ENCODE results near the gene CDKN1A. TPM values are rescaled to one million over a fixed set of nuclear protein-coding genes. Genes with fewer than 3 reads are reported as not detected.
"Not testable (repeated sequence)": the region's sequence is repeated elsewhere in the genome, so short reads cannot be mapped to it uniquely, and the experiment has no call there.

CDKN1A gene
- total RNA-seq, 1 donor from 2014 or later: 82.8 TPM

DNA sequence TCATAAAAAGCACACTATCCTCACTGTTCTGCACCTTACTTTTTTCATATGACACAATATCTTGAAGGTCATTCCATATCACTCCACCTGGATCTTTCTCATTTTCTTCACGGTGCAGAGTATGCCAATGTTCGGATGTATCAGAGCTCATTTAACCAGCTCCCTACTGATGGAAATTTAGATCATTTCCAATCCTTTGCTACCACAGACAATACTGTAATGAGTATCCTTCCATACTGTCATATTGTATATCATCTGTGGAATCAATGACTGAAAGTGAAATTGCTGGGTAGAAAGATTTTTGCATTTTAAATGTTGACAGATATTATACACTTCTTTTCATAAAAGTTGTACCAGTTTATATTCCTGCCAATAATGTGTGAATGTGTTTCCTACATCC lies 16.9 kb downstream of the CDKN1A start:
- no peak for DNase-seq (ENCODE audit: low spot score)

GRCh38 chr6:36697481-36697903 lies 19.0 kb downstream of the CDKN1A start, which contains the start of gene RAB44:
Gene RAB44 (plus strand): TSS chr6:36697826. CDS start chr6:36704236, 6,410 bp downstream.
- no peak for DNase-seq (ENCODE audit: low spot score)

DNA sequence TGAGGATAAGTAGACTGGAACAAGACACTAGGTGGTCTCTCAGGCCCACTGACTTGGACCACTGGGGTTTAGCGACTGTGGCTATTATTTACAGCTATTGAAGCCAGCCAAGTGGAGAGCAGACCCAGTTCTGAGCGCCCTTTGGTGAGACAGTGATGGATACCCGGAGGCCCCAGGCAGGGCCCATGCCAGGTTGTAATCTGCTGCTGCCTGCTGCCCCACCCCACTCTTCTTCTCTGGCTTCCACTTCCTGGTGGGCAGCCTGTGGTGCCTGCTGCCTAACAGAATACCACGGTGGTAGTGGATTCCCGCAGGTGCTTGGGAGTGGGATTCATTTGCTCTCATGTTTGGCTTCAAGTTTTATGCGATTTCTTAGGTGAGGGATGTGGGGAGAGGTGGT lies 19.7 kb downstream of the CDKN1A start:
- no peak for DNase-seq (ENCODE audit: low spot score)

GRCh38 chr6:36698871-36699271 lies 20.4 kb downstream of the CDKN1A start:
- no peak for DNase-seq (ENCODE audit: low spot score)

DNA sequence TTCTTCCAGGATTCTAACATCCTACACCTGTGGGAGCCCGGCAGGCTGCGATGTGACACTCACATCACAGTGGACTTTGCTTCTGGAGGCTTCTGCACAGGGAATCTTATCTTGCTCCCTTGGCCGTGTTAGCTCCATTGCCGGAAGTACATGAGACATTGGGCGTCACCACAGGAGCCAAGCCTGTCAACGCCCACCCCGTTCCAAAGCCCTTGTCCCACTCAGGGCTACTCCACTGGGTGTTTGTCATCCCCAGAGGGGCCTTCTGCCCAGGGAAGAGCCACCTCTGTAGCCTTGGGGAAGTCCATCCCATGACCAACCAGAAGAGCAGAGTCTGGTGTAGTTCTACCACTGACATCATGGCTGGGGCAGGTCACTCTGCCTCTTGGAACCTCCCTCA lies 20.8 kb downstream of the CDKN1A start:
- DNase-seq (ENCODE audit: low spot score): no peak

GRCh38 chr6:36700071-36700812 lies 21.7 kb downstream of the CDKN1A start:
- no peak for DNase-seq (ENCODE audit: low spot score)

DNA sequence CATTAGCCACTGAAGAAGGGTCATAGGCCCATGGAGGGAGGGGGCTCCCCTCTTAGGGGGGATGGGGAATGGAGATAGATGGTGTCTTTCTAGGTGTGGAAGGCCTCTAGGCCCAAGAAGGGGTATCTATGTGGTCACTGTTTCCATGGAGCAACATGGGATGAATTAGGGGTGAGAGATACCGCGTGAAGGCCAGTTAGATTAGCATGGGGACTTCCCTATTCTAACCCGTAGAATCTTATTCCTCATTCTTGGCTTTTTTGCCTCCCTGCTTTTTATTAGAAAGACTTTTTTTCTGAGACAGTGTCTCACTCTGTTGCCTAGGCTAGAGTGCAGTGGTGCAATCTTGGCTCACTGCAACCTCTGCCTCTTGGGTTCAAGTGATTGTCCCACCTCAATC lies 22.3 kb downstream of the CDKN1A start:
- no peak for DNase-seq (ENCODE audit: low spot score)

- DNase-seq (ENCODE audit: low spot score): no peak
These were observed 23.0 kb downstream of the CDKN1A start for GRCh38 chr6:36701401-36701991.

DNA sequence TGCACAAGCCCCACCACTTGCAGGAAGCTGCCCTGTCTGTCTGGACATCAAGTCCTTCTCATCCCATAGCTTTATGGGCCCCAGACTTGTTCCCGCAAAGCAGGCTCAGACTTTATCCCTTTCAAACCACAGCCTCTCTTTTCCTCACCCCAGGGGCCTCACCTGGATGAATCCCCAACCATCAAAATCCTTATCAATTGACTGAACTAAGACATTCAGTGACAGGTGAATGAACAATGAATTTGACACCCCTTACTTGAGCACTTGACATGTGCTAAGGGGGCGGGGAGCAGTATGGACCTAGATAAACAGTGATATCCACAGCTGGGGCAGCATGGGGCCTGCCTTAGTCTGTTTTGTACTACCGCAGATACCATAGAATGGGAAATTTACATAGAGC lies 24.1 kb downstream of the CDKN1A start:
- no peak for DNase-seq (ENCODE audit: low spot score)

DNA sequence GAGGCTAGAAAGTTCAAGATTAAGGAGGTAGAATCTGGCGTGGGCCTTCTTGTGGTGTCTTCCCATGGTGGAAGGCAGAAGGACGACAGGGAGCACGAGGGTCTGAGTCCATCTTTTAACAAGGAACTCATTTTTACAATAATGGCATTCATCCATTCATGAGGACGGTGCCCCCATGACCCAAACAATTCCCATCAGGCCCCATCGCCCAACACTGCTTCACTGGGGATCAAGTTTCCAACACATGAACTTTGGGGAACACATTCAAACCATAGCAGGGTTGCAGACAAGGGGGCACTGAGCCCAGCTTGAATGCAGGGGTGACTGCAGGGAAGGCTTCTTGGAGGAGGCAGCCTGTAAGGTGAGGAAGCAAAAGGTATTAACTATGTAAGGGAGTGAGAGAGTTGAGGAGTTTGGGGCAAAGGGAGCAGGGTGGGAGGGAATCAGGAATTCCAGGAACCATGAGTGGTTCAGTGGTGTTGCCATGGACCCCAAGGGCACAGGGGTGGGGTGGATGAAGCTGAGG lies 24.6 kb downstream of the CDKN1A start:
- no peak for DNase-seq (ENCODE audit: low spot score)

GRCh38 chr6:36703982-36704381 lies 25.5 kb downstream of the CDKN1A start:
- no peak for DNase-seq (ENCODE audit: low spot score)

GRCh38 chr6:36704961-36705577 lies 26.6 kb downstream of the CDKN1A start:
- not testable (repeated sequence) for DNase-seq (ENCODE audit: low spot score)

- no peak for DNase-seq (ENCODE audit: low spot score)
These were observed 27.8 kb downstream of the CDKN1A start for GRCh38 chr6:36706339-36706738.

GRCh38 chr6:36712816-36713215 lies 34.3 kb downstream of the CDKN1A start:
- DNase-seq (ENCODE audit: low spot score): no peak

DNA sequence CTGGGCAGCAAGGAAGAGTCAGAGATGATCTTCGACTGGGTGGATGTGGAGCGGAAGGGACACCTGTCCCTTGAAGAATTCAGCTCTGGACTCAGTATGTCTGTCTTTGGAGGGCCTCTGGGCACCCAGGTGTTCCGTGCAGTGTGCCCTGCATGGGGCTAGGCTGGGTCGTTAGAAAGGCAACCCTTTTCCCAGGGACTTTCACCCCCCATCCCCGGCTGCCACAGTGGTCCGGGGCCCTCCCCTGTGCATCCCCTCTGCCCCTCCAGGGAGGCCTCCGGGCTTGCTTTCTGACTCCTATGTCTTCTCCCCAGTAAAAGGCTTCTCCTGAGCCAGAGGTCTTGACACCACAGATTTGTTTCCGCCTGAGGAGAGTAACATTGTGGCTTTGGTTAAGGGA lies 35.3 kb downstream of the CDKN1A start:
- DNase-seq (ENCODE audit: low spot score): no peak

DNA sequence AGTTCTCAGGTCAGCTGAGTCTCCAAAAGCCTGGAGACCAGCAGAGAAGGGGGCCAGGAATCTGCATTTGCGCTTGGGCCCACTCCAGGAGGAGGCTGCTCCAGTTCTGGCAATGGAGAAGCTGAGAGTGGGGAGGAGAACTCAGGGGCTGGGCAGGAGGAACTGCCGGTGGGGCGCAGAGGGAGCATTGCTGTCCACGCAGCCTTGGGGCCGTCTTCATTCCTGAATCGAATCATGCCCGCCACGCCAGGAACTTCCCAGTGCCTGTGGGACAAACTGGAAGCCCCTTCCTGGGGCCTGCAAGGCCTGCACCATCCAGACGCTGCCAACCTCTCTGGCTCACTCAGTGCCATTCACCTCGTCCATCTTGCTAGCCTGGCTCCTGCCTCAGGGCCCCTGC lies 36.0 kb downstream of the CDKN1A start:
- DNase-seq (ENCODE audit: low spot score): no peak

DNA sequence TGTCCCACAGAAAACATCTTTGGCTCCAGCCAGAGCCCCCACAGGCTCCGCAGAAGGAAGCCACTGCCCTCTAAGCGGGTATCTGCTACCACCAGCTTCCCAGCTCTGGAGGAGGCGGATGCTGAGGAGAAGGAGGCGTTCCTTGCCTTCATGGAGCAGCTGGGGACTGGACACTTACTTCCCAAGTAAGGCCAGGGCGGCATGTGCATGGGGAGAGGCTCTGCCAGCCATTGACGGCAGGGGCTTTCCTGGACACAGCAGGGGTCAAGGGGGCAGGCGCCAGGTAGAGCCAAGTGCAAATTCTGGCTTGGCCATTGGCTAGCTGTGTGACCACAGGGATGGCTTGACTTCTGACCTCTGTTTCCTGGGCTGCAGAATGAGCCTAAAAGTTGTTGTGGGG lies 37.0 kb downstream of the CDKN1A start:
- no peak for DNase-seq (ENCODE audit: low spot score)

GRCh38 chr6:36716476-36717093 lies 38.1 kb downstream of the CDKN1A start:
- no peak for DNase-seq (ENCODE audit: low spot score)

GRCh38 chr6:36717231-36717825 lies 38.8 kb downstream of the CDKN1A start:
- no peak for DNase-seq (ENCODE audit: low spot score)

- DNase-seq (ENCODE audit: low spot score): no peak
These were observed 39.5 kb downstream of the CDKN1A start for GRCh38 chr6:36717871-36718540.

- DNase-seq (ENCODE audit: low spot score): no peak
These were observed 40.0 kb downstream of the CDKN1A start for GRCh38 chr6:36718560-36718959.
